ENCODE measurements around the gene ETV5. TPM values are rescaled to one million over a fixed set of nuclear protein-coding genes. Genes with fewer than 3 reads are reported as not detected.
A peak's percentile ranks its signal among the peaks of the same experiment; 100 is the strongest.

ETV5 gene
- total RNA-seq, 1 donor from 2014 or later: 16.3 TPM

GRCh38 chr3:186098740-186099139 is 10.1 kb downstream of the ETV5 start:
- Histone ChIP-seq H3K9me3 (ENCODE audit: low read depth) (no peaks in the 10 kb centered on the region), H2AFZ (replicated peaks) (no peak overlapping the region), H3K79me2 (ENCODE audit: low read depth) (no peaks in the 10 kb centered on the region), H3K36me3 (no peaks in the 10 kb centered on the region), H3K27me3 (peaks cover 90% of the 10 kb centered on the region), H3K4me3 (peak overlapping the region; percentile 55), H4K20me1 (ENCODE audit: low read depth) (no peaks in the 10 kb centered on the region), H3F3A (ENCODE audit: low read depth) (peaks cover 38% of the 10 kb centered on the region), H3K4me1 (peaks cover 71% of the 10 kb centered on the region), H3K9ac (no peak overlapping the region), H3K4me2 (peak overlapping the region; percentile 94), H3K27ac (peak overlapping the region; percentile 65)
- peaks cover 28% of the 10 kb centered on the region for H3K36me3 Mint-ChIP-seq
- no peaks in the 10 kb centered on the region for H3K9me3 Mint-ChIP-seq
- H3K4me1 Mint-ChIP-seq: peaks cover 70% of the 10 kb centered on the region
- H3K4me3 Mint-ChIP-seq: peak overlapping the region; percentile 91
- H3K27ac Mint-ChIP-seq: peak overlapping the region; percentile 76
- TF ChIP-seq EZH2phosphoT487 (IDR thresholded peaks at IDR 0.05): no peak
- no peak for TF ChIP-seq EZH2 (IDR thresholded peaks at IDR 0.05)
- TF ChIP-seq CTCF (IDR thresholded peaks at IDR 0.05): no peak
- DNase-seq (ENCODE audit: low spot score): no peak
- H3K27me3 Mint-ChIP-seq (ENCODE audit: insufficient read depth, low read depth): peaks cover 2% of the 10 kb centered on the region

DNA sequence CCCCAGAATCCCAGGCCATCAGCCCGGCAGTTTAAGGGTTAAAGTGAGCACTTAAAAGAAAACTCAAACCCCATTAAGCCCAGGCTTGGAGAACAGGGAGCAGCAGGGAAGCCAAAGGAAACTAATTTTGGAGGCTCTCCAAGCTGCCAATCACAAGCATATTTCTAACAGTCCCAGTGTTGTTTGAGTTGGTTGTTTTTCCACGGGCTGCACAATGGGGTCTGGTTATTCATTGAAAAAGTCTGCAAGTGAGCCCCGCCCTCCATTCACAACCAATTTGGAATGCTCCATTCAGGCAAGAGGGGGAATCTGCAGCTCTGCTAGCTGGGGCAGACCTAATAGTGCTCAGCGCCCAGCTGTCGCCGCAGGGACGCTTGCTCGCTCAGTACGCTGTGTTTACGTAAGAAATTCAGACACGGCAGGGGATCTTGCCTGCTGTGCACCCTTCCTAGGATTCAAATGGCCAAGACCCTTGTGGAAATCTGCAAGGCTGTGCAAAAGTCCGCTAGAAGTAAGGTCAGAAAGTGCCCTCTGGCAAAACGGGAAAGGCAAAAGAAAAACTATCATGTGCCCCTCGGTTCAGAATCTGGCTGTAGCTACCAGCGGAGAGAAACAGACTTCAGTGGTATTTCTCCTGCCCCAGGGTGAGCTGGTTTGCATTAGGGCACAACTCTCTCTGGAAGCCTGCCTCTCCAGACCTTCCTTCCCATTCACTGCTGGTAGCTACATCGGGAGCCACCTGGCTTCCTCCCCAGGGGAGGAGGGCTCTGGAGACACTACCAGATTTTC is 11.0 kb downstream of the ETV5 start:
- Histone ChIP-seq H2AFZ (replicated peaks) (peak overlapping the region; percentile 23), H3K4me2 (peak overlapping the region; percentile 94), H3K9me3 (ENCODE audit: low read depth) (no peaks in the 10 kb centered on the region), H3K36me3 (no peaks in the 10 kb centered on the region), H3K4me1 (peaks cover 70% of the 10 kb centered on the region), H3K27me3 (peaks cover 86% of the 10 kb centered on the region), H3K9ac (no peak overlapping the region), H4K20me1 (ENCODE audit: low read depth) (no peaks in the 10 kb centered on the region), H3K79me2 (ENCODE audit: low read depth) (no peaks in the 10 kb centered on the region), H3K27ac (peak overlapping the region; percentile 83), H3K4me3 (peak overlapping the region; percentile 55), H3F3A (ENCODE audit: low read depth) (peaks cover 38% of the 10 kb centered on the region)
- TF ChIP-seq EZH2phosphoT487 (IDR thresholded peaks at IDR 0.05): peak; percentile 44
- TF ChIP-seq EZH2 (IDR thresholded peaks at IDR 0.05): no peak
- peaks cover 63% of the 10 kb centered on the region for H3K4me1 Mint-ChIP-seq
- peak; percentile 95 for DNase-seq (ENCODE audit: low spot score)
- H3K4me3 Mint-ChIP-seq: peak overlapping the region; percentile 91
- peaks cover 32% of the 10 kb centered on the region for H3K36me3 Mint-ChIP-seq
- no peaks in the 10 kb centered on the region for H3K9me3 Mint-ChIP-seq
- H3K27ac Mint-ChIP-seq: peak overlapping the region; percentile 97
- H3K27me3 Mint-ChIP-seq (ENCODE audit: insufficient read depth, low read depth): peaks cover 2% of the 10 kb centered on the region

DNA sequence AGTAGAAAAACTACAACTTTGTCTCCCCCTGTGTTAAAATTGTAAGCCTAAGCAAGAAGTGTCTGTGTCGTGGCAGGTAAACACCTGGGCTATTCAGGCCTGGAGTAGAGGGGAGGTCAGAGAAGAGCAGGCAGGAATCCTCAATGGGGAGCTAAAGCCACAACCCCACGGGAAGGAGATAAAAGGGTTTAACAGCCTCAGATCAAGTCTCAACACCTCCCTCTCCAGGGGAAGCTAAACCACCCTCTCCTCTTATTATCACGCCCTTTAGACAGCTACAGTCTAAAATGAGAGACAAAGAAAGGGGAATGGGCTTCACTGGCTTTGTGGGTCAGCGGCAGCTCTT is 11.6 kb downstream of the ETV5 start:
- peak overlapping the region; percentile 91 for H3K4me3 Mint-ChIP-seq
- peaks cover 31% of the 10 kb centered on the region for H3K36me3 Mint-ChIP-seq
- no peak for DNase-seq (ENCODE audit: low spot score)
- peak overlapping the region; percentile 83 for H3K27ac ChIP-seq
- no peaks in the 10 kb centered on the region for H3K79me2 ChIP-seq (ENCODE audit: low read depth)
- peaks cover 59% of the 10 kb centered on the region for H3K4me1 Mint-ChIP-seq
- no peaks in the 10 kb centered on the region for H3K9me3 ChIP-seq (ENCODE audit: low read depth)
- peak overlapping the region; percentile 81 for H3K27ac Mint-ChIP-seq
- peaks cover 38% of the 10 kb centered on the region for H3F3A ChIP-seq (ENCODE audit: low read depth)
- H2AFZ ChIP-seq (replicated peaks): no peak overlapping the region
- H3K9me3 Mint-ChIP-seq: no peaks in the 10 kb centered on the region
- H3K27me3 Mint-ChIP-seq (ENCODE audit: insufficient read depth, low read depth): peaks cover 2% of the 10 kb centered on the region
- H3K36me3 ChIP-seq: no peaks in the 10 kb centered on the region
- H3K9ac ChIP-seq: no peak overlapping the region
- peak overlapping the region; percentile 55 for H3K4me3 ChIP-seq
- peaks cover 67% of the 10 kb centered on the region for H3K4me1 ChIP-seq
- no peaks in the 10 kb centered on the region for H4K20me1 ChIP-seq (ENCODE audit: low read depth)
- peaks cover 80% of the 10 kb centered on the region for H3K27me3 ChIP-seq
- TF ChIP-seq EZH2phosphoT487 (IDR thresholded peaks at IDR 0.05): no peak
- TF ChIP-seq CTCF (IDR thresholded peaks at IDR 0.05): no peak
- TF ChIP-seq EZH2 (IDR thresholded peaks at IDR 0.05): no peak
- H3K4me2 ChIP-seq: peak overlapping the region; percentile 94

DNA sequence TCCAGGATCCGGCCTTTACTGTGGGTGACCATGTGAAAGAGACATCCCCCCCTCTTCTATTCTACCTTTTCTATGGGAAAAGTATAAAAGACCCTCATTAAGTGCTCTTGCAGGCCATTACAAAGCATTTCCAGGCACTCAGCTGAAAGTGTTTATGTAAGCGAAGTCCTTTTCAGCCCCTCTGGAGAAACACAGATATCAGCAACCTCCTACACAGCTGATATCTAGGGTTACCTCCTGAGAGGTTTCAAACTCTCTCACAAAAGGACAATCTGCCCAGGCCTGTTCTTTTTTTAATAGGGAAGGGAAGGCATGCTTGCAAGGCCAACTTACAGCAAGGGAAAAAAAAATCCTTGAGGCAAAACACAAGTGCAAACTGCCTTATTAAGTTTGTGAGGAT is 12.6 kb downstream of the ETV5 start:
- peaks cover 2% of the 10 kb centered on the region for H3K27me3 Mint-ChIP-seq (ENCODE audit: insufficient read depth, low read depth)
- H3K4me3 ChIP-seq: no peak overlapping the region
- H3K9me3 ChIP-seq (ENCODE audit: low read depth): no peaks in the 10 kb centered on the region
- H3K4me1 Mint-ChIP-seq: peaks cover 57% of the 10 kb centered on the region
- peaks cover 70% of the 10 kb centered on the region for H3K27me3 ChIP-seq
- H3K9me3 Mint-ChIP-seq: no peaks in the 10 kb centered on the region
- H3K9ac ChIP-seq: no peak overlapping the region
- H3K4me1 ChIP-seq: peaks cover 62% of the 10 kb centered on the region
- peak overlapping the region; percentile 94 for H3K4me2 ChIP-seq
- H3K27ac Mint-ChIP-seq: no peak overlapping the region
- H3K36me3 ChIP-seq: no peaks in the 10 kb centered on the region
- H2AFZ ChIP-seq (replicated peaks): no peak overlapping the region
- peak overlapping the region; percentile 91 for H3K4me3 Mint-ChIP-seq
- peak; percentile 38 for DNase-seq (ENCODE audit: low spot score)
- H4K20me1 ChIP-seq (ENCODE audit: low read depth): no peaks in the 10 kb centered on the region
- TF ChIP-seq CTCF (IDR thresholded peaks at IDR 0.05) (no peak), EZH2phosphoT487 (IDR thresholded peaks at IDR 0.05) (no peak), EZH2 (IDR thresholded peaks at IDR 0.05) (no peak)
- peaks cover 32% of the 10 kb centered on the region for H3K36me3 Mint-ChIP-seq
- peaks cover 38% of the 10 kb centered on the region for H3F3A ChIP-seq (ENCODE audit: low read depth)
- no peak overlapping the region for H3K27ac ChIP-seq
- no peaks in the 10 kb centered on the region for H3K79me2 ChIP-seq (ENCODE audit: low read depth)

Measured in neural progenitor cell (in vitro differentiated cells).